Gastrocnemius medialis (tissue), 4 donors: ENCODE measurements around the gene ZBTB4.

Source experiments
- POLR2A ChIP-seq, 2 donors: fragments of 450-650 bp; IDR thresholded peaks; one replicate each; pipeline ENCODE4 v1.6.1; 2017; ENCODE audit warnings: antibody characterized with exemption in 2 of 2, mild to moderate bottlenecking in 2 of 2, moderate library complexity in 2 of 2
- TF ChIP-seq, protein P1 (sequence below), 5 experiments: fragments of 450-650 bp in 3 of 5; fragments of 200-600 bp in 2 of 5; sonication (generic) in 2 of 5; IDR thresholded peaks in 4 of 5; conservative IDR thresholded peaks in 1 of 5; 1 replicate in 4 of 5; 2 replicates in 1 of 5; pipeline ENCODE4 v1.5.1; 2016 to 2019; ENCODE audit warnings: antibody characterized with exemption in 5 of 5, mild to moderate bottlenecking in 3 of 5, moderate library complexity in 3 of 5

DNA sequence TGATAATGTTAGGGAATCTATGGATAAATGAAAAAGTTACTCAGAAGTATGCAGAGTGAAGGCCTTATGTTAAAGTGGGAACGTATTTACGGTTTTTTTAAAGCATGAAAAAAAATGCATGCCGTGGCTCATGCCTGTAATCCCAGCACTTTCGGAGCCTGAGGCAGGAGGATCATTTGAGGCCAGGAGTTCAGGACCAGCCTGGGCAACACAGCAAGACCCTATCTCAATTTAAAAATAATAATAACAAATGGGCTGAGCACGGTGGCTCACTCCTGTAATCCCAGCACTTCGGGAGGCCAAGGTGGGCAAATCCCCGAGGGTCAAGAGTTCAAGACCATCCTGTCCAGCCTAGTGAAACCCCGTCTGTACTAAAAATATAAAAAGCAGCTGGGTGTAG lies 10.7 kb upstream of the ZBTB4 start:
- TF ChIP-seq, protein P1, sequence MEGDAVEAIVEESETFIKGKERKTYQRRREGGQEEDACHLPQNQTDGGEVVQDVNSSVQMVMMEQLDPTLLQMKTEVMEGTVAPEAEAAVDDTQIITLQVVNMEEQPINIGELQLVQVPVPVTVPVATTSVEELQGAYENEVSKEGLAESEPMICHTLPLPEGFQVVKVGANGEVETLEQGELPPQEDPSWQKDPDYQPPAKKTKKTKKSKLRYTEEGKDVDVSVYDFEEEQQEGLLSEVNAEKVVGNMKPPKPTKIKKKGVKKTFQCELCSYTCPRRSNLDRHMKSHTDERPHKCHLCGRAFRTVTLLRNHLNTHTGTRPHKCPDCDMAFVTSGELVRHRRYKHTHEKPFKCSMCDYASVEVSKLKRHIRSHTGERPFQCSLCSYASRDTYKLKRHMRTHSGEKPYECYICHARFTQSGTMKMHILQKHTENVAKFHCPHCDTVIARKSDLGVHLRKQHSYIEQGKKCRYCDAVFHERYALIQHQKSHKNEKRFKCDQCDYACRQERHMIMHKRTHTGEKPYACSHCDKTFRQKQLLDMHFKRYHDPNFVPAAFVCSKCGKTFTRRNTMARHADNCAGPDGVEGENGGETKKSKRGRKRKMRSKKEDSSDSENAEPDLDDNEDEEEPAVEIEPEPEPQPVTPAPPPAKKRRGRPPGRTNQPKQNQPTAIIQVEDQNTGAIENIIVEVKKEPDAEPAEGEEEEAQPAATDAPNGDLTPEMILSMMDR (IDR thresholded peaks at IDR 0.05 in 4 of 5, conservative IDR thresholded peaks at IDR 0.05 in 1 of 5): no peak
- TF ChIP-seq POLR2A (IDR thresholded peaks at IDR 0.05): no peak
